GM19452 (cell line): Measurements from ENCODE around the gene TXNRD2.

ENCODE experiments used
- ATAC-seq: cut with Tn5 transposase; IDR thresholded peaks from one replicate; pipeline ENCODE4 v1.9.1; 2021; ENCODE audit not compliant: unreplicated experiment

The TXNRD2 gene

DNA sequence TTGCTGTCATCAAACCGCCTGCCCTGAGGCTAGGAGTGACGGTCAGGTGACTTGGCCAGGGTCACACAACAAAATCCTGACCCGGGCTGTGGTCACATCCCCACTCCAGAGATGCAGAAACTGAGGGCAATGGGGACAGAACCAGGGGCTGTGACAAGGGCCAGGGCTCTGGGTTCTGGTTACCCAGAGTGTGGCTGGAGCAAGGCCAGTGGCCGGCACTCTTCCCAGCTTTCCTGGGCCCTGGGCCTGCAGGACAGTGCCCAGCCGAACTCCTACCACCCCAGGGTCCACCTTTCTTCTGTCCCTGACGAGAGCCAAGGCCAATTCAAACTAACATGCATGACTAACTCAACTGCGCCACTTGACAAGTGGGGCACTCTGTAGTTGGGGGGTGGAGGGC is 39.1 kb upstream of the TXNRD2 start:
- ATAC-seq, result no peak

DNA sequence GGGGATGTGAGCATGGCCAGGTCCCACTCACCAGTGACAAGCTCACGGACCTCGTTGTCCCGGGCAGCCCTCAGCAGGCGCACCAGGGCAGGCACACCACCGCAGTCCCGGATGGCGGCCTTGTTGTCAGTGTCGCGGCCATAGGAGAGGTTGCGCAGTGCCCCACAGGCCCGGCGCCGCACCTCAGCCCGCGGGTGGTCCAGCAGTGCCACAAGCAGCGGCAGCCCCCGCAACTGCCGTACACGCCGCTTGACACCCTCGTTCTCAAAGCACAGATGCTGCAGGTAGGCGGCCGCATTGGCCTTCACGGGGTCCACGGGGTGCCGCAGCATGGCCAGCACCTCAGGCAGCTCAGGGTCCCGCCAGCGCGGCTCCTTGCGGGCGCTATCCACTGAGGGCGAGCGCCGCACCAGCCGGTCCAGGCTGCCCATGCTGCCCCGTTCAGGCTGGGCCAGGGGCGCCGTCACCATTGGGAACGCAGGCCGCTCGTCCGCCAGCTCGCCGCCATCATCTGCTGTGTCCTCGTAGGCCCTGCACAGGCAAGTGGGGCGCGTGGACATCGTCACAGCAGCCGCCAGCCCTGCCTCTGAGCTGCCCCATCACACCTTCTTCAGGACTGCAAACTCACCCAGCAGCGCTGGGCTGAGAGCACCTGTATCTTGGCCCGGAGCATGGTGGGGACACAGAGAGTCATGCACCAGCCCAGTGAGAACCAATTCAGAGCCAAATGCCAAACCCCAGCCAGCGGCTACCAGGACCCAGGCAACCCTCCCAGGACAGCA is 38.3 kb upstream of the TXNRD2 start:
- ATAC-seq, result no peak

DNA sequence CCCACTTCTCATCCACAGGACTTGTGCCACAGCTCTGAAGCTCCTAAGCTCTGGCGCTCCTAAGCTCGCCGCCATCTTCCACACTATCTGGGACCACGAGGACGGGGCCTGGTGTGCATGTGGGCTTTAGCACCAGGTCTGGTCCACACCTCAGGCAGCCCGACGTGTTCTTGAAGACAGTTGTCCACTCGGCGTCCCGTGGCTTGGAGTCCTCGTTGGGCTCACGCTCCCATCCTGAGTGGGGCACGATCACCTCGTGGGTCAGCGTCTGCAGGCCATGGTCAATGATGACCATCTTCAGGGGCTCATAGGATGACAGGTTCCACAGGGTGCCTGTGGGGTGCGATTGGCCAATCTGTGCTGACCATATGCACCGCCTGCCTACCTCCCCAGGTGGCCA is 37.1 kb upstream of the TXNRD2 start:
- ATAC-seq, result no peak

DNA sequence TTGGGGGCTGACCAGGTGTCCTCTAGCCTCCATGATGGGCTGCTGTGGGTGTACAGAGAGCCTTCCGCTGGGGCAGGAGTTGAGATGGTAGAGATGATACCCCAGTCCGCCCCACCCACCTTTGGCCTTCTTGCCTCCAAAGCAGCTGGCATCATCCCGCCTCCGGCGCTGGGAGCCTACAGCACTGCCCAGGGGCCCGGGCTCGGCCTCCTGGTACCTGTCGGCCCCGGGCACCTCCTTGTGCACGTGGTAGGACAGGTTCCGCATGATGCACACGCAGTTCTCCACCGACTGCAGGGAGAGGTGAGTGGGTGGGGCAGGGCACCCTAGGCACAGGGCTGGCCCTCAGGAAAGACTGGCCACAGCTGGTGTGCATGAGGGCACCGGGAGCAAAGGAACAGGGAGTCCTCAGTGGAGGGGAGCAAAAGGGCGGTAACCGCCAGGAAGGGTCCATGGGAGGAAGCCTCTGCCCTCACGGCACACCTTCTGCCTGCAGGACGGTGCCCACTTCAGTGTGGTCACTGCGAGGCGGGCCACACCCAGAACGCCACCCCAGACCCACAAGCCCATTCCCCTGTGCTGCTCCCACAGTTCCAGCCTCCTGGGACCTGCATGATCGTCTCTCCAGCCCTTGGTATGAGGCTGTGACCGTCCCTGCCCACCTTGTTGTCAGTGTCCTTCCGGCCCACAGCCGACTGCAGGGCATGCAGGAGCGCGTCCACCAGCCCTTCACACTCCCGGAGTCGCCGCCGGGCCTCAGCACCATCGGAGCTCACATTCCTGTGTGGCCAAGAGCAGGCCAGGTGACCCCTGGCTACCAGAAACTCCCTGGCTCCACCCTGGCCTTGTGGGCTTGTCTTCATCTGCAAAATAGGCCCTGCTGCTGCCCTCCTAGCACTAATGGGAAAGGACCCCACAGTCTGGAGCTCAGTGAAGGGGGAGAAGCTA is 36.0 kb upstream of the TXNRD2 start:
- ATAC-seq, result no peak

DNA sequence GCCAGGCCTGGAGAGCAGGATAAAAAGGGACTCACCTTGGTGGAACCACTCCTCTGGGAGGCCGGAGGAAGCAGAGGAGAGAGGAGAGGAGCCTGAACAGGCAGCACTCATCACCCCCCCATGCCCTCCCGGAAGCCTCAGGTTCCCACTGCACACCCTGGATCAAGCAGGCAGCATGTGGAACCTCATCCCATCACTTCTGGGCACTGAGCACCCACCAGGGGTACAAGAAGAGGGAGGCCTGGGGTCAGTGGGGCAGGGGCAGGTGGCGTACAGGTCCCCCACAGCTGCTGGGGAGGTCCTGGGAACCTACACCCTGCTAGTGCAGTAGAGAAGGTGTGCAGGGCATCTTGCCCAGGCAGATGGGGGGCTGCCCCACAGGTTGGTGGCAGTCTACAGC is 35.1 kb upstream of the TXNRD2 start:
- ATAC-seq, result no peak

DNA sequence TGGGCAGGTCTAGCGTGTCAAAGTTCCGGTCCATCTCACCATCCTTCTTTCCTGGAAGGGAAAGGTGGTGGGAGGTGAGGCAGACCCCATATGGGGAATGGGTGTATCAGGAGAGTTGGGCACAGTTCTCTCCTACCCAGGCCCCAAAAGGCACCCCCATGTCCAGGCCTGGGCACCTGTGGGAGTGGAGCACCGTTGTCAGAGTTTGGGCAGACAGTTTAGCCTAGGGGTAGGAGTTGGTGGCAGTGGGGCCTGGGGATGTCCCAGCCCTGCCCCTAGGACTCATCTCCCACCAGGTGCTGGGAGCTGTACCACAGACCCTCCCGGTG is 34.1 kb upstream of the TXNRD2 start:
- no peak for ATAC-seq

DNA sequence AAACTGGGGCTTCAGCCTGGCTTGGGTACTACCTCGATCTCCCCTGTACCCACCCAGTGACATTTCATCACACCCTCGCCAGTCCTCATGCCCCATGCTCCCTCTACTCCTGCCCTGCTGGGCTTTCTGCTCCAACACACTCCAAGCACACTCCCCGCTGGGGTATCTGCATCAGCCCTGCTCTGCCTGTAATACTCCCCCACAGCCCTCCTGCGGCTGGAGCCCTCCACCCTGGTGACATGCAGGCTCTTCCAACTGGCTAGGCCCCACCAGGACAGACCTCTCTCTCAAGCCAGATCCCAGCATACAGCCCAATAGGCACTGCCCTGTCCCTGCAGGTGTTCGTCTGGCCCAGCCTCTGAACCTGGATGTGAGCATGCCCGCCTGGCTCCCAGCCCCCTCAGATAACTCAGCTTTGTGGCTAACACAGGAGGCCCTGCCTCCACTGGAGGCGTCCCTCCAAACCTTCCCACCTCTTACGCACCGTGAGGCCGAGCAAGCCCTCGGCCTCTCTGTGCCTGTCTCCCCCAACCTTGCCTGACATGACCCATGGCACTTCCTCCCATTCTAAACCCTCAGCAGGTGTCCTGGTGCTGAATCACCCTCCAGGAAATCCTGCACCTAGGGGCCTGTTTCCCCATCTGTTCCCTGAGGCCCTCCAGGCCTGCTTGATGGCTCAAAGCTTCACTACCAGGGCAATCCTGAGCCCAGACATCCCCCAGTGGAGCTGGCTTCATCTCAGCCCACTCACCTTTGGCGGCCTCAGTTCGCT is 33.5 kb upstream of the TXNRD2 start:
- ATAC-seq, result no peak

DNA sequence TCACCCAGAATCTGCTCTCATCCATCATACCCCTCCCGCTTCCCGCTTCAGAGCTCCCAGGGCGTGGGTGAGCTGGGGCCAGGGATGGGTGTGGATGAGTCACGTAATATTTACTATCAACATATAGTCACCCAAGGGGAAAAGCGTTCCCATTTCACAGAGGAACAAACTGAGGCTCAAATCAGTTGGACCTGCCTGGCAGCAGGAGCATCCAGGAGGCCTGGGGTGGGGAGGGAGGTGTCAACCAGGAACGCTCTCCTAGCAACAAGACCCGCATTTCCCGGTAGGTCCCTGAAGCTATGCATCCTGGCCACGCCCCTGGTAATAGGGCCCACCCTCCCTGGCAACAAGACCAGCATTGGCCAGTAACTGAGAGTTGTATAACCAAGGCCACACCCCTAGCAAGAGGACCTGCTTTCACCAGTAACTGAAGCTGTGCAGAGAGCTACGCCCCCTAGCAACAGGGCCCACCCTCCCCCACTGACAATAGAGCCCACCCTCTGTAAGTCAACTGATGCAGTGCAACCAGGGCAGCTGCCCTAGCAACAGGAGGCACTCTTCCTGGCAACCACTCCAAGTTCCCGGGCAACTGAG is 32.7 kb upstream of the TXNRD2 start:
- ATAC-seq, result no peak

DNA sequence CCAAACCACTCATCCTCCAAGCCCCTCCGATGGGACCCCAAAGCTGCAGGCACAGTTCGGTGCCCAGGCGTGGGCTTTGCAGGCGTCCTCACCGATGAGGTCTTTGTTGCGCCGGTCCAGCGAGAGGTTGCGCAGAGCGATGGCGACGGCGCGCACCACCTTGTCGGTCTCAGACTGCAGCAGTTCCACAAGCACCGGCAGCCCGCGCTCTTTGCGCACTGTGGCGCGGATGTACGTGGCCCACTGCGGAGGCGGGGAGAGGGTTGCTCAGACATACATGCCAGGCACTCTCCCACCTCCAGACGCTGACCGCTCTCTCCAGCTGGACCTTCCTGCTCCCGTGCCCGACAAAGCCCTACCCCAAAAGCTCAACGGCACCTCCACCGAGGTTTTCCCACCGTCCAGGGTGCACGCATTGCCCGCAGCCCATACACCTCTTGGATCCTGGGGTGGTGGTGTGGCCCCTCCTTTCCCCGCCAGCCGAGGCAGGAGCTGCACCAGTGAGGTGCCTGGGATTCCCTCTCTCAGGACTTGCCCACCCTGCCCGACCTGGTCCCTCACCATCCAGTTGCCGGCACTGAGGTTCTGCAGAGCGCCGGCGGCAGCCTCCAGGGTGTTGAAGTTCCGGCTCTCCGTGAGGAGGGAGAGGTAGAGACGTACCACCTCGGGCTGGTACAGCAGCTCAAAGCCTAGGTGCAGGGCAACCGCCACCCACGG is 32.1 kb upstream of the TXNRD2 start:
- ATAC-seq, result no peak

DNA sequence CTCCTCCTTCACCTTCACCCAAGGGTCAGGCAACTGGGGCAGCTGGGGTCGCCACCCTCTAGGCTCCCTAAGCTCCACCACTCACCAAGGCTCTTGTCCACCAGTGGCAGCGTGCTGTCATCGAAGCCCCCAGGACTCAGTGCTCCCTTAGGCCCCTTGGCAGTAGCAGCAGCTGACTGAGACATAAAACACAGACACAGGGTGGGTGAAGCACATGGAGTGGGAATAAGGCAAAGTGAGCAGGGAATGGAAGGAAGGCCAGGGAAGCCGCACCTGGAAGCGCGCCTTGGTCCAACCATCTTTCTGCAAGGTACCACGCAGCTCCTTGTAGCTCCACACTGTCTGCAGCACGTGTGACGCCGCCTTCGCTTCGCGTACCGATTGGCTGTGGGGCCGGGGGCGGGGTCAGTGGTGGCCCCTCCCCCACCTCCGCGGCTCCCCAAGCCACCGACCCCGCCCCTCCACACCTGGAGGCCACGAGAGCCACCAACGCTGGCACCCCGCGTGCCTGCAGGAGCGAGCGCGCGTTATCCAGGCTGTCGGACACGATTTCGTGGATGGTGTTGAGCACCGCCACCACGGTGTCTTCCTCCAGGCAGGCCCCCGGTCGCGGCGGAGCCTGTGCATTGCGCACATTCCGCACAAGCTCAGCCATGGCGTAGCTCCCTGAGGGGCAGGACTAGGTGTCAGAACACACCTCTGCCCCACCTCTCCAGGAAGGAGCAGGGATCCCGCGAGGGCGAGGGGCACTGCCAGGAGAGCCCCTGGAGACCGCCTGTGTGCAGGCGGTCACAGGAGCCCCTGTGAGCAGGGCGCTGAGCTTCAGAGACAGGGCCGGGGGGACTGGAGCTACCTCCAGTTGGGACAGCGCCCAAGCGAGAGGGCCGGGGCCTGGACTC is 31.3 kb upstream of the TXNRD2 start:
- ATAC-seq, result no peak

DNA sequence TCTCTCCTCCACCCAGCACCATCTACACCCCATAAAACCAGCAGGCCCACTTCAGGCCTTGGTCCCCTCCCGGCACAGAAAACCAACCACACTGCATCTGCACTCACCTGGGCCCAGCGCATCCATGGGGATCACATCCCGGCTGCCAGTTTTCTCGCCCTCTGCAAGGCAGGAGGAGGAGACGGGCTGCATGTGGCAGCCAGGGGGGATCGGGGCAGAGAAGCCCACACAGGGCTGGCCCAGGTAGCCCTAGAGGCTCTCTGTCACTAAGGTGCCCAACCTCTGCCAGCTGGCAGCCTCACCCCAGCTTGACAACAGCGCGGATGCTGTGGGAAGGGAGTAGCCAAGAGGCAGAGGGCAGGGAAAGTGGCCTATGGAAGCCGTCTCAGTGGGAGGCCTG is 30.6 kb upstream of the TXNRD2 start:
- ATAC-seq, result no peak

DNA sequence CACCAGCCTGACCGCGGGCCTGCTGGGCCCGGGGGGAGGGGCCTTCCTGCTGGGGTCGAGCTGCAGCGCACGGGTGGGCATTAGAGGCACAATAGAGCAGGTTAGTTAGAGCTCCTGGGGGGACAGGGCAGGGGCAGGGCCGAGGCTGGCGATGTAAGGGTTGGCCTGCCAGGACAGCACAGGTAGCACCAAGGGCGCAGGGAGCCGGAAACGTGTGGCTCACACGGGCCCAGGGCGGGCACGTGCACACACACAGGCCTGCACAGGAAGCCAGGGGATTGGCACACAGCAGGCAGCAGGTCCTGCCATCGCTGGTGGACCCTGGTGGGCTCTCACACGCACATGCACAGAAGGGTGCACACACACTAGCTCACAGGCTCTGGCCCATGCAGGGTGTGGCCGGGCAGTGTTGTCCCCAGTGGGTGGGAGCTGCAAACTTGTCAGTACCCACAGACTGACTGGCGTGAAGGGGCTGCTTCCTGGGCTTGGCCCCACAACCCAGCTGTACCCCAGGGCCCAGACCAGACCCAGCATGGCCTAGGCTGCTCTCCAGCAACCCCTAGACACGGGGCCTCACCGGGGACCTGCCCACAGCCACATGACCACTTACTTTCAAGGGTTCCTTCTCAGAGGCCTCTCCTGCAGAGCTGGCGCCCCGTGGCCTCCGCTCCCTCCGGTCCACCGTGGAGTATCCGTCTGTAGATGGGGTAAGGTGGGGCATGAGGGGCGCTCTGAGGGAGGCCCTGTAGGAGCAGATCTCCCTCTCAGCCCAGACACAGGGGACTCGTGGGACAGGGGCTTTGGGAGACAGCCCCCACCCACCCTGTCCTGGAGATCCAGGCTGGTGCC is 29.9 kb upstream of the TXNRD2 start:
- no peak for ATAC-seq

DNA sequence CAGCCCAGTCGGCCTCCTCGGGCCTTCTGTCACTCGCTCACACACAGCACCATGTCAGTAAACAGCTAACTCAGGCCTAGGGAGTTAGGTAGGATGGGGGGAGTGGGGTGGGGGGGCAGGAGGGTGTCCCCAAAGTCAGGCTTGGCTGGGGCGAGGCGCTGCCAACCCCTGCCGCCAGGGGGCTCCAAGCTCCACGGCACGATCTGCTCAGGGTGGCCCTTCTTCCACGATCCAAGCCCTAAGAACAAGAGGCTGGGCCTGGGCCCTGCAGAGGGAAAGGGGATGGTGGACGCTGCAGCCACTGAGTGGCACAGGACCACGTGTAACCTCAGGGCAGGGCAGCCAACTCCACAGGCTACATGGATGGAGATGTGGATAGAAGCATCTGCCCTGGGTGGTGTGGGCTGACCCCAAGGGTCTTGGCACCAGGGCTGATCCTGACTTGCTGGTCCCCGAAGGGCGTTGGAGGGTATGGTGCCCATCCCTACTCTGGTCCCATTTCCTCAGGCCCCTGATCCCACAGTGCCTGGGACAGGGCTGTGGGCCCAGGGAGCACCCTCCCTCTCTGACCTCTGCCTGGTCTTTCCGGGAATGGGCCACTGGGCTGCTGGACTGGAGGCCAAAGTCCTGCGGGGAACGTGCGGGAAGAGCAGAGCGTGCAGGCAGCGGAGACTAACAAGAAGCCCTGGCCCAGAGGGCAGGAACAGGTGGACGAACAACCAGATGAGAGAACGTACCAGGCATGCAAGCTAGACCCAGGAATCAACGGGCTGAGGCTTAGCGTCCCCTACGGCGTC is 29.1 kb upstream of the TXNRD2 start:
- ATAC-seq, result no peak

DNA sequence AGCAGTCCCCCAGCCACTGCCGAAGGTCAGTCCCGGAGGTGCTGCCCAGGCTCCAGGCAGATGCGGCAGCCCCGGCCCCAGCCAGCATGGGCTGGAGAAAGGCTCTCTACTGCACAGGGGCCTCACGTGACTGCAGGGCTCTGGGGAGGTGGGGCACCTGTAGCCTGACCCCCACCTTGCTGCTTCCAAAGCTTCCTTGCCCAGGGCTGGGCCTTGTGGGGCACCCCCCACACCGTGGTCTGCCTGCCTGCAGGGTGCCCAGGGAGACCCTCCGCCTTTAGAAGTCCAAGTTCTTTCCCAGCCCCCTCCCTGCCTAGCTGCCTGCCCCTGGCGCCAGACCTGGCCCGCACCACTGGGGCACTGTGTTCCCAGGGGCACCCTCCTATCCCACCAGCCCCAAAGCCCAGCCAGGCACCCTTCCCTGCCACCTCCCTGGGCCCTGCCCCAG is 28.4 kb upstream of the TXNRD2 start:
- ATAC-seq, result no peak

DNA sequence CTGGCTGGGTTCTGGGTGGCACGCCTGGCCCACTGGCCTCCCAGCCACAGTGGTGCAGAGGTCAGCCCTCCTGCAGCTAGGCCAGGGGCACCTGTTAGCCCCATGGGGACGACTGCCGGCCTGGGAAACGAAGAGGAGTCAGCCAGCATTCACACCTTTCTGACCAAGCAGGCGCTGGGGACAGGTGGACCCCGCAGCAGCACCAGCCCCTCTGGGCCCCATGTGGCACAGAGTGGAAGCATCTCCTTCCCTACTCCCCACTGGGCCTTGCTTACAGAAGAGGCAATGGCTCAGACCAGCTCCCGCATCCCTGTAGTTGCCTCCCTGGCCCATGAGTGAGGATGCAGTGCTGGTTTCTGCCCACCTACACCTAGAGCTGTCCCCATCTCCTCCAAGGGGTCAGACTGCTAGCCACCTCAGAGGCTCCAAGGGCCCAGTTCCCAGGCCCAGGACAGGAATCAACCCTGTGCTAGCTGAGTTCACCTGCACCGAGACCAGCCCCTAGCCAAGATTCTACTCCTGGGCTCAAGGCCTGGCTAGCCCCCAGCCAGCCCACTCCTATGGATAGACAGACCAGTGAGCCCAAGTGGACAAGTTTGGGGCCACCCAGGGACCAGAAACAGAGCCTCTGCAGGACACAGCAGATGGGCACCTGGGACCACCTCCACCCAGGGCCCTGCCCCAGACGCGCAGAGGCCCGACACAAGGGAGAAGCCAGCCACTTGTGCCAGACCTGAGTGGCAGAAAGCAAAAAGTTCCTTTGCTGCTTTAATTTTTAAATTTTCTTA is 27.7 kb upstream of the TXNRD2 start:
- no peak for ATAC-seq

DNA sequence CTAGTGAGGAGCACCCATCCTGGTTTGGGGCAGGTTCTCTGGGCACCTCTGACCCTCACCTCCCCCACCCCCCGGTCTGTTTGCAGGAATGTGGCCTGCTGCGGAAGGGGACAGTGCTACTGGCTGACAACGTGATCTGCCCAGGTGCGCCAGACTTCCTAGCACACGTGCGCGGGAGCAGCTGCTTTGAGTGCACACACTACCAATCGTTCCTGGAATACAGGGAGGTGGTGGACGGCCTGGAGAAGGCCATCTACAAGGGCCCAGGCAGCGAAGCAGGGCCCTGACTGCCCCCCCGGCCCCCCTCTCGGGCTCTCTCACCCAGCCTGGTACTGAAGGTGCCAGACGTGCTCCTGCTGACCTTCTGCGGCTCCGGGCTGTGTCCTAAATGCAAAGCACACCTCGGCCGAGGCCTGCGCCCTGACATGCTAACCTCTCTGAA is 26.9 kb upstream of the TXNRD2 start:
- no peak for ATAC-seq
